Astrocyte (in vitro differentiated cells and primary cell): ENCODE measurements around the gene RAB22A. TPM values are rescaled to one million over a fixed set of nuclear protein-coding genes. Genes with fewer than 3 reads are reported as not detected.

ENCODE experiments used
- DNase-seq: peaks from one replicate; pipeline ENCODE4 v3.0.0-alpha.2; 2010; ENCODE audit warnings: low read depth
- FAIRE-seq: peaks from 2 replicates; lab custom pipeline; 2011; peaks lifted over from hg19 to GRCh38; lab: Jason Lieb, UNC
- H2AFZ ChIP-seq: 2 replicates; pipeline ENCODE4 v1.6.0; 2012; ENCODE audit warnings: low read depth, low read length, inconsistent platforms
- H3K27ac ChIP-seq: 2 replicates; pipeline ENCODE4 v1.5.1; 2011; ENCODE audit warnings: low read depth, low read length, inconsistent platforms
- H3K27me3 ChIP-seq: 2 replicates; pipeline ENCODE4 v1.6.0; 2011; ENCODE audit warnings: low read length, inconsistent platforms; ENCODE audit not compliant: insufficient read depth
- H3K36me3 ChIP-seq: 2 replicates; pipeline ENCODE4 v1.5.1; 2011; ENCODE audit warnings: low read length, inconsistent platforms; ENCODE audit not compliant: insufficient read depth
- H3K4me1 ChIP-seq: 2 replicates; pipeline ENCODE4 v1.5.1; 2011; ENCODE audit warnings: low read length, inconsistent platforms; ENCODE audit not compliant: insufficient read depth
- H3K4me2 ChIP-seq: 2 replicates; pipeline ENCODE4 v1.6.0; 2012; ENCODE audit warnings: low read length, inconsistent platforms
- H3K4me3 ChIP-seq: 2 replicates; pipeline ENCODE4 v1.5.1; 2011; ENCODE audit warnings: low read depth, mild to moderate bottlenecking, low read length, inconsistent platforms; ENCODE audit not compliant: insufficient read depth
- H3K79me2 ChIP-seq: 2 replicates; pipeline ENCODE4 v1.6.0; 2012; ENCODE audit warnings: mild to moderate bottlenecking, low read length, inconsistent platforms; ENCODE audit not compliant: insufficient read depth
- H3K9ac ChIP-seq: 2 replicates; pipeline ENCODE4 v1.6.0; 2012; ENCODE audit warnings: mild to moderate bottlenecking, low read length, inconsistent platforms
- H3K9me3 ChIP-seq: 2 replicates; pipeline ENCODE4 v1.5.1; 2012; ENCODE audit warnings: low read depth, mild to moderate bottlenecking, low read length, inconsistent platforms; ENCODE audit not compliant: insufficient read depth
- H4K20me1 ChIP-seq: 2 replicates; pipeline ENCODE4 v1.6.0; 2012; ENCODE audit warnings: low read length, inconsistent platforms; ENCODE audit not compliant: insufficient read depth
- H3K27ac Mint-ChIP-seq: one replicate; pipeline ENCODE4 v1.8.0; 2021; ENCODE audit warnings: mild to moderate bottlenecking, mixed read lengths; ENCODE audit not compliant: unreplicated experiment
- H3K27me3 Mint-ChIP-seq: one replicate; pipeline ENCODE4 v1.8.0; 2021; ENCODE audit warnings: low read depth, mixed read lengths; ENCODE audit not compliant: unreplicated experiment
- H3K36me3 Mint-ChIP-seq: one replicate; pipeline ENCODE4 v1.8.0; 2021; ENCODE audit warnings: low read depth, mixed read lengths; ENCODE audit not compliant: unreplicated experiment
- H3K4me1 Mint-ChIP-seq: one replicate; pipeline ENCODE4 v1.8.0; 2021; ENCODE audit warnings: low read depth, mixed read lengths; ENCODE audit not compliant: unreplicated experiment
- H3K4me3 Mint-ChIP-seq: one replicate; pipeline ENCODE4 v1.8.0; 2021; ENCODE audit warnings: mild to moderate bottlenecking, moderate library complexity, mixed read lengths; ENCODE audit not compliant: unreplicated experiment
- H3K9me3 Mint-ChIP-seq: one replicate; pipeline ENCODE4 v1.8.0; 2021; ENCODE audit warnings: mild to moderate bottlenecking, mixed read lengths; ENCODE audit not compliant: unreplicated experiment
- CTCF ChIP-seq: IDR thresholded peaks from 2 replicates; pipeline ENCODE4 v1.5.1; 2011; ENCODE audit warnings: low read depth, mild to moderate bottlenecking, inconsistent platforms, low read length, moderate library complexity; ENCODE audit not compliant: insufficient read depth
- EZH2 ChIP-seq: IDR thresholded peaks from 2 replicates; pipeline ENCODE4 v1.6.1; 2012; ENCODE audit warnings: mild to moderate bottlenecking, low read length, inconsistent platforms; ENCODE audit not compliant: insufficient read depth
- total RNA-seq: library from RNA; stranded (reverse); gene quantifications from 2 replicates; pipeline ENCODE4 v1.2.1, GENCODE V29; 2021

The RAB22A gene
- total RNA-seq, 1 donor from 2014 or later: 16.6 TPM

GRCh38 chr20:58264271-58264670 lies 45.2 kb upstream of the RAB22A start:
- Mint-ChIP-seq H3K4me1 (peaks cover 16% of the 10 kb centered on the region), H3K36me3 (peaks cover 25% of the 10 kb centered on the region), H3K4me3 (no peak overlapping the region), H3K27ac (no peak overlapping the region), H3K9me3 (peaks cover 2% of the 10 kb centered on the region), H3K27me3 (no peaks in the 10 kb centered on the region)
- Histone ChIP-seq H4K20me1 (peaks cover 42% of the 10 kb centered on the region), H3K27me3 (no peaks in the 10 kb centered on the region), H3K4me3 (no peak overlapping the region), H3K36me3 (peaks cover 13% of the 10 kb centered on the region), H3K27ac (no peak overlapping the region), H3K79me2 (no peaks in the 10 kb centered on the region), H2AFZ (no peak overlapping the region), H3K9me3 (no peaks in the 10 kb centered on the region), H3K4me2 (no peak overlapping the region), H3K4me1 (peaks cover 3% of the 10 kb centered on the region), H3K9ac (no peak overlapping the region)
- DNase-seq (no peak), FAIRE-seq (no peak)
- TF ChIP-seq CTCF (no peak), EZH2 (no peak)

GRCh38 chr20:58267389-58268215 lies 41.9 kb upstream of the RAB22A start:
- peaks cover under 1% of the 10 kb centered on the region for H3K79me2 ChIP-seq
- no peak overlapping the region for H2AFZ ChIP-seq
- Mint-ChIP-seq H3K36me3 (peaks cover 21% of the 10 kb centered on the region), H3K27me3 (no peaks in the 10 kb centered on the region), H3K27ac (no peak overlapping the region), H3K4me3 (no peak overlapping the region), H3K9me3 (peaks cover 2% of the 10 kb centered on the region), H3K4me1 (peaks cover 26% of the 10 kb centered on the region)
- no peak for FAIRE-seq
- H3K9ac ChIP-seq: no peak overlapping the region
- H3K27me3 ChIP-seq: no peaks in the 10 kb centered on the region
- H4K20me1 ChIP-seq: peaks cover 32% of the 10 kb centered on the region
- H3K4me2 ChIP-seq: no peak overlapping the region
- no peak for DNase-seq
- H3K4me3 ChIP-seq: no peak overlapping the region
- H3K27ac ChIP-seq: no peak overlapping the region
- H3K9me3 ChIP-seq: no peaks in the 10 kb centered on the region
- TF ChIP-seq CTCF (no peak), EZH2 (no peak)
- H3K4me1 ChIP-seq: peaks cover 4% of the 10 kb centered on the region
- H3K36me3 ChIP-seq: peaks cover 20% of the 10 kb centered on the region

- H3K9me3 ChIP-seq: no peaks in the 10 kb centered on the region
- peaks cover 17% of the 10 kb centered on the region for H3K36me3 Mint-ChIP-seq
- no peak overlapping the region for H3K4me2 ChIP-seq
- no peak for TF ChIP-seq EZH2
- no peak for TF ChIP-seq CTCF
- peaks cover 2% of the 10 kb centered on the region for H3K9me3 Mint-ChIP-seq
- H4K20me1 ChIP-seq: peaks cover 39% of the 10 kb centered on the region
- peaks cover 8% of the 10 kb centered on the region for H3K79me2 ChIP-seq
- H3K27me3 Mint-ChIP-seq: no peaks in the 10 kb centered on the region
- H3K9ac ChIP-seq: no peak overlapping the region
- H3K27ac Mint-ChIP-seq: no peak overlapping the region
- peaks cover 16% of the 10 kb centered on the region for H3K36me3 ChIP-seq
- H3K4me3 Mint-ChIP-seq: peak overlapping the region; percentile 45
- no peak overlapping the region for H2AFZ ChIP-seq
- H3K4me1 ChIP-seq: peaks cover 4% of the 10 kb centered on the region
- H3K4me3 ChIP-seq: no peak overlapping the region
- no peak overlapping the region for H3K27ac ChIP-seq
- no peaks in the 10 kb centered on the region for H3K27me3 ChIP-seq
- FAIRE-seq: no peak
- DNase-seq: no peak
- H3K4me1 Mint-ChIP-seq: peaks cover 26% of the 10 kb centered on the region
Observed at GRCh38 chr20:58268421-58268821, 41.1 kb upstream of the RAB22A start.
